ENCODE results near the gene RABGGTA.

Gene RABGGTA

GRCh38 chr14:24278424-24278823 lies 7.0 kb upstream of the RABGGTA start:
- DNase-seq = no peak

GRCh38 chr14:24277606-24278321 lies 6.4 kb upstream of the RABGGTA start:
- DNase-seq = no peak

GRCh38 chr14:24277071-24277470 lies 5.7 kb upstream of the RABGGTA start:
- DNase-seq = no peak

DNA sequence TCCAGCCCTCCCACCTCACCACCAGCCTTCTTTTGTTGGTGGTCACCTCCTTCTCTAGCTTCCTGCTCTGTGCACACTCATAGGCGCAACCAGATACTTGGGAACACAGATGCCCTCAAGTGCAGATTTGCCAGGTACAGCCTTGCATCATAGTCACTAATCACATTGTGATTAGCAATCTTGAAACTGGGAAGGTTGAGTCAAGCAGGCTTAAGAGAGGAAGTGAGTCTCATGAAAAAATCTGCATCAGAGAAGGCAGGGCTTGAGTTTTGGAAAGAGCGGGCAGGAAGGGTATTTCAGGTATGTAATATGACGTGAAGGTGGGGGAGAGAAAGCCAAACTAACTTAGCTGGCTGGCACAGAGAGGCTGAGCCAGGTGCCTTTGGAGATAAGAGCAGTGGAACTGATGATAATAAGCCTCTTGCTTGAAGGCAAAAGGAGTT lies 2.7 kb upstream of the RABGGTA start:
- no peak for DNase-seq

GRCh38 chr14:24273422-24273998 lies 2.1 kb upstream of the RABGGTA start:
- no peak for DNase-seq

GRCh38 chr14:24272467-24272866 lies 1.1 kb upstream of the RABGGTA start:
- DNase-seq = no peak

GRCh38 chr14:24271834-24272263 lies 452 bp upstream of the RABGGTA start:
- no peak for DNase-seq

- no peak for DNase-seq
Observed at GRCh38 chr14:24270537-24271133, 762 bp downstream of the RABGGTA start.

DNA sequence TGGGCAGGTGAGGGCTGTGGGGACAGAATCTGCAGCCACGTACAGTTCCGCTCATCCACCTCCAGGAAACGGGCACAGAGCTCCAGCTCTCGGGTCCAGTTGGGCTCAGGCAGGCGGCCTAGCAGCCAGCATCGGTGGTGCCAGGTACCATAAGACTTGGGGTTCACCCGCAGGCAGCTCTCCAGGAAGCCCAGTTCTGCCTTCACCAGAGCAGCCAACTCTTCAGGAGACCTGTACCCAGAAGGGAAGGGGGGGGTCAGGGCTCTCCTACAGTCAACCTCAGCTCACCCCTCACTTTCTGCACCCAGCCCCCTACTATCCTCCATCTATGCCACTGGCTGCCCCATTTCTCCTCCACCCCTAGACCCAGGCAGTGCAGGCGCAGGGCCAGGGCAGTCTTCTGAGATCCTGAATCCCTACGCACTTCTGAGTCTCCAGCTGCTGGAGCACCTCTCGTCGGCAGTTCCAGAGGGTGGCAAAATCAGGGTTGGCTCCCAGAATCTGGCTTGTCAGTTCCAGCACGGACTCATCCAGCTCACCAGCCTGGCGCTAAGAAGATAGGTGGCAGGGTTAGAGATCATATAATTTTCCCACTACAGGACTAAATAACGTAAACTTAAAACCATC lies 1.4 kb downstream of the RABGGTA start:
- DNase-seq = no peak

- no peak for DNase-seq
Observed at GRCh38 chr14:24269368-24269767, 2.0 kb downstream of the RABGGTA start.

GRCh38 chr14:24268225-24268624 lies 3.2 kb downstream of the RABGGTA start:
- no peak for DNase-seq

DNA sequence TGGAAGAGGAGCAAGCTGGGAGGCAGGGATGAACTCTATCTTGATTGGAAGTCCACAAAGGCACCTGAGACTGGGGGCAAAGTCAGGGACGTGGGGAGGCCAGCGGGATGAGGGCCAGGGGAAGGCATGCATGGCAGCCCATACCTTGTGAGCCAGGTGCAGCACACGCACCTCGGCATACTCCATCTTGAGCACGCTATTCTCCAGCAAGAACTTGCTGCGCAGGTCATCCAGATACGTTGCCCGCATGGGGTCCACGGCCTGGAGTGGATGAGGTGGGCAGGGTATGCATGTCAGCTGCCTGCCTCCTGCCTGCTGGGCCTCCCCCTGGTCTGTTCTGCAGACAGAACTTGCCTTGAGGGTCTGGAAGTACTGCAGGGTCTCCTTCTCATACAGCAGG lies 3.9 kb downstream of the RABGGTA start:
- DNase-seq = no peak

DNA sequence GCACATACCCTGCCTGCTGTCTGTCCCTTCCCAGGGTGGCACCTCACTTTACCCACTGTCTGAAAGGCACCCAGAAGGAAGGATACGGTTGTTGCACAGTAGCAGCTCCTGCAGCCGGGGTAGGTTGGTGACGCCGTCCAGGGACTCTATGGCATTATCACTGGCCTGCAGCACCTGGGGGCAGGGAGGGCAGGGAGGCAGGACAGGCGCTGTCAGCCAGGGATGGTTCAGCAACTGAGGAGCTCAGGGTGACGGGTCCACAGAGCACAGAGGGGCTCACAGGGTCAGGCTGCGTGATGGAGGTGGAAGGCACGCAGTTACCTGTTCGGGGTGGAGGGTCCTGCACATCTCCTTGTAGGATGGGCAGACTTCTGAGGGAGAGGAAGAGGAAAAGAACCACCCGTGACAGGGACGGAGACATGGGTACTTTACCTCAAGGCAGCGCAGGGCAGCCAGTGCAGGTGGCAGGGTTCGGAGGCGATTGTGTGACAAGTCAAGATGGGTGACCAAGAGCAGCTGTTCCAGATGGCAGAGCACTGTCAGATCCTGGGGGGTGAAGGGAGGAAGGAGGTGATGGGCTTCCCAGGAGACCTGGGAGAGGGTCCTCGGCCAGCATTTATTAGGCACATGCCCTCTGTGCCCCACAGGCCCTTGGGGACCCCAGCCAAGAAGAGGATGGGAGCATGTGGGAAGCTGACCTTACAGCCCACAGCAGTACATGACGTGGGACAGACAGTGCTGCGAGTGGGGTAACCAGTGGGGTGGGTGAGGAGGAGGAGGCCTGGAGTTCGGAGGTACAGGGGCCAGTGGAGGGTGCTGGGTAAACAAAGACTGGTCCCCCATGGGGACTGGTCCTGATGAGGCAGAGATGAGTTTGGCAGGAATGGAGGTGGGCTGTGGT lies 4.8 kb downstream of the RABGGTA start:
- DNase-seq = no peak

GRCh38 chr14:24264298-24264697 lies 7.1 kb downstream of the RABGGTA start:
- DNase-seq = no peak

GRCh38 chr14:24263848-24264247 lies 7.5 kb downstream of the RABGGTA start:
- no peak for DNase-seq

- DNase-seq = no peak
Observed at GRCh38 chr14:24262821-24263733, 8.3 kb downstream of the RABGGTA start, which contains the start of gene TGM1. TGM1 (minus strand) TSS chr14:24263177; CDS start chr14:24262352, 825 bp downstream.

DNA sequence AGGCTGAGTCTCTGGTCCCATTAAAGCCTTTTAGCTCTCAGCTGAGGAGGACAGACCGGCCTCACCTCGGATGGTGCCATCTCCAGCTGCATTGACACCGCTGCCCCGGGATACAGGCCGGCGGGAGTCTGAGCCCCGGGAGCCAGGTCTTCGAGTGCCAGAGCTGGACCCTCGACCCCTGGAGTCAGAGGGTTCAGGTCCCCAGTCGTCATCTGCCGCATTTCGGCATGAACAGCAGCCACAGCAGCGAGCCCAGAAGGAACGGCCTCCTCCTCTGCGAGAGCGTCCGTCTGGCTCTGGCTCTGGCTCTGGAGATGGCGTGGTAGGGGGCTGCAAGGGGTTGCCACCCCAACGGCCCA lies 9.4 kb downstream of the RABGGTA start:
- no peak for DNase-seq

- DNase-seq = no peak
Observed at GRCh38 chr14:24261256-24261968, 10.0 kb downstream of the RABGGTA start.

GRCh38 chr14:24260780-24261157 lies 10.6 kb downstream of the RABGGTA start:
- no peak for DNase-seq

GRCh38 chr14:24260026-24260779 lies 11.2 kb downstream of the RABGGTA start:
- no peak for DNase-seq
